ENCODE data around the gene OR51F2.

GRCh38 chr11:4830909-4831308 lies 9.8 kb downstream of the OR51F2 start:
- TF ChIP-seq GMEB2 (CRISPR knock-in tag; IDR thresholded peaks at IDR 0.05; ENCODE audit: low read depth) (no peak), MYC (CRISPR knock-in tag; IDR thresholded peaks at IDR 0.05; ENCODE audit: borderline replicate concordance) (no peak), MIER3 (CRISPR knock-in tag; IDR thresholded peaks at IDR 0.05; ENCODE audit: borderline replicate concordance) (no peak), ZNF660 (CRISPR knock-in tag; IDR thresholded peaks at IDR 0.05; ENCODE audit: borderline replicate concordance, low read depth) (no peak), EZH2 (conservative IDR thresholded peaks at IDR 0.05; ENCODE audit: low read depth, low read length) (no peak), ZNF740 (CRISPR knock-in tag; IDR thresholded peaks at IDR 0.05) (no peak), ZBTB33 (CRISPR knock-in tag; IDR thresholded peaks at IDR 0.05) (no peak), GABPA (IDR thresholded peaks at IDR 0.05; ENCODE audit: low read depth, low read length) (no peak), GABPA (CRISPR knock-in tag; IDR thresholded peaks at IDR 0.05; ENCODE audit: low read depth) (no peak), NFIC (IDR thresholded peaks at IDR 0.05; ENCODE audit: low read length) (no peak), HBP1 (CRISPR knock-in tag; IDR thresholded peaks at IDR 0.05; ENCODE audit: low read depth) (no peak)

All from HepG2 (cell line).